ENCODE results near the gene KRT31. TPM values are rescaled to one million over a fixed set of nuclear protein-coding genes. Genes with fewer than 3 reads are reported as not detected.

The KRT31 gene
- polyA plus RNA-seq, 1 of the 3 experiments (the other 2 are of a cell fraction): 0.03 TPM

GRCh38 chr17:41392278-41392677, 5.1 kb downstream of the KRT31 start:
- TF ChIP-seq CTCF (IDR thresholded peaks at IDR 0.05) (no peak), ELF1 (IDR thresholded peaks at IDR 0.05) (no peak), EP300 (IDR thresholded peaks at IDR 0.05; ENCODE audit: borderline replicate concordance in 1 of 2, low read depth in 1 of 2, low read length in 1 of 2) (no peak), MAX (IDR thresholded peaks at IDR 0.05; ENCODE audit: low read depth) (no peak), YY1 (IDR thresholded peaks at IDR 0.05; ENCODE audit: low read depth) (no peak), EZH2phosphoT487 (IDR thresholded peaks at IDR 0.05; ENCODE audit: borderline replicate concordance, low read depth) (no peak), GABPA (IDR thresholded peaks at IDR 0.05; ENCODE audit: low read depth) (no peak), USF2 (IDR thresholded peaks at IDR 0.05; ENCODE audit: borderline replicate concordance, low read depth, low read length) (no peak), SIN3A (IDR thresholded peaks at IDR 0.05; ENCODE audit: borderline replicate concordance, low read depth, low read length) (no peak), CHD2 (IDR thresholded peaks at IDR 0.05; ENCODE audit: low read length, partially characterized antibody) (no peak), JUND (IDR thresholded peaks at IDR 0.05) (no peak), FOXM1 (IDR thresholded peaks at IDR 0.05; ENCODE audit: low read depth) (no peak), NRF1 (IDR thresholded peaks at IDR 0.05; ENCODE audit: low read depth, low read length) (no peak), POLR2AphosphoS5 (IDR thresholded peaks at IDR 0.05; ENCODE audit: low read depth, low read length) (no peak), FOXJ3 (CRISPR knock-in tag; IDR thresholded peaks at IDR 0.05) (no peak), RFX5 (IDR thresholded peaks at IDR 0.05; ENCODE audit: low read length) (no peak), USF1 (IDR thresholded peaks at IDR 0.05; ENCODE audit: borderline replicate concordance, low read depth) (no peak), ZBTB33 (IDR thresholded peaks at IDR 0.05; ENCODE audit: borderline replicate concordance, low read depth) (no peak), TAF1 (IDR thresholded peaks at IDR 0.05; ENCODE audit: borderline replicate concordance, low read depth, low read length) (no peak)
- no peak for DNase-seq

More at GRCh38 chr17:41392278-41392677, 5.1 kb downstream of the KRT31 start:
- Histone ChIP-seq H2AFZ (ENCODE audit: low read depth) (0 out of 2 replicates have a peak overlapping the region, but pooled peaks have one; percentile 30), H3K9me3 (no peaks in the 10 kb centered on the region), H3K4me1 (ENCODE audit: control insufficient read depth in 1 of 2, insufficient read depth in 2 of 2, low read depth in 1 of 2, low read length in 1 of 2) (peaks cover 0 to 4% of the 10 kb centered on the region in 2 experiments; a peak in 1 of 4 replicates), H3K4me2 (no peak overlapping the region), H4K20me1 (ENCODE audit: insufficient read depth) (no peaks in the 10 kb centered on the region), H3K4me3 (ENCODE audit: low read depth in 2 of 2, low read length in 1 of 2) (no peak overlapping the region), H3K79me2 (ENCODE audit: insufficient read depth) (no peaks in the 10 kb centered on the region), H3F3A (replicated peaks; ENCODE audit: insufficient read depth) (no peaks in the 10 kb centered on the region), H3K9ac (no peak overlapping the region), H3K27ac (ENCODE audit: low read depth in 2 of 2, low read length in 1 of 2) (no peak overlapping the region), H3K27me3 (ENCODE audit: insufficient read depth) (no peaks in the 10 kb centered on the region), H3K36me3 (replicated peaks in 1 of 2; ENCODE audit: control insufficient read depth in 1 of 2, insufficient read depth in 2 of 2, low read length in 1 of 2) (no peaks in the 10 kb centered on the region), H3K9me2 (no peaks in the 10 kb centered on the region)
- WGBS (ENCODE audit: low lambda C conversion rate): 88% methylated on average over 1 of the region's 1 CpG
- POLR2A ChIA-PET: no interaction called here
- CTCF ChIA-PET: no interaction called here
